ENCODE results near the gene PIAS1.
"Not testable (repeated sequence)": the region's sequence is repeated elsewhere in the genome, so short reads cannot be mapped to it uniquely, and the experiment has no call there.

The PIAS1 gene

GRCh38 chr15:68053701-68054627 lies at the start of gene PIAS1:
PIAS1 (plus strand) TSS chr15:68054315; CDS start chr15:68054327, 12 bp downstream.
- DNase-seq (ENCODE audit: low read depth in 2 of 2), result peak; percentile 86 to 90

GRCh38 chr15:68007642-68008041 lies 46.5 kb upstream of the PIAS1 start:
- DNase-seq (ENCODE audit: low read depth in 2 of 2), result not testable (repeated sequence)

GRCh38 chr15:68010361-68011153 lies 43.6 kb upstream of the PIAS1 start:
- DNase-seq (ENCODE audit: low read depth in 2 of 2), result no peak

- DNase-seq (ENCODE audit: low read depth in 2 of 2), result no peak
Observed at GRCh38 chr15:68012911-68013310, 41.2 kb upstream of the PIAS1 start.

- DNase-seq (ENCODE audit: low read depth in 2 of 2), result no peak
Observed at GRCh38 chr15:68014219-68014618, 39.9 kb upstream of the PIAS1 start.

GRCh38 chr15:68015244-68015643 lies 38.9 kb upstream of the PIAS1 start:
- no peak for DNase-seq (ENCODE audit: low read depth in 2 of 2)

GRCh38 chr15:68017201-68017600 lies 36.9 kb upstream of the PIAS1 start:
- no peak for DNase-seq (ENCODE audit: low read depth in 2 of 2)

GRCh38 chr15:68018797-68019444 lies 35.2 kb upstream of the PIAS1 start:
- DNase-seq (ENCODE audit: low read depth in 2 of 2), result no peak

GRCh38 chr15:68019814-68020525 lies 34.1 kb upstream of the PIAS1 start:
- no peak for DNase-seq (ENCODE audit: low read depth in 2 of 2)

- no peak for DNase-seq (ENCODE audit: low read depth in 2 of 2)
Observed at GRCh38 chr15:68020685-68021084, 33.4 kb upstream of the PIAS1 start.

GRCh38 chr15:68022061-68022460 lies 32.1 kb upstream of the PIAS1 start:
- DNase-seq (ENCODE audit: low read depth in 2 of 2), result no peak

- DNase-seq (ENCODE audit: low read depth in 2 of 2), result no peak
Observed at GRCh38 chr15:68023307-68024101, 30.6 kb upstream of the PIAS1 start.

- DNase-seq (ENCODE audit: low read depth in 2 of 2), result no peak
Observed at GRCh38 chr15:68025835-68026424, 28.2 kb upstream of the PIAS1 start.

- no peak for DNase-seq (ENCODE audit: low read depth in 2 of 2)
Observed at GRCh38 chr15:68027388-68027787, 26.7 kb upstream of the PIAS1 start.

- DNase-seq (ENCODE audit: low read depth in 2 of 2), result no peak
Observed at GRCh38 chr15:68028137-68028887, 25.8 kb upstream of the PIAS1 start.

GRCh38 chr15:68028888-68029207 lies 25.3 kb upstream of the PIAS1 start:
- no peak for DNase-seq (ENCODE audit: low read depth in 2 of 2)

GRCh38 chr15:68029959-68030358 lies 24.2 kb upstream of the PIAS1 start:
- DNase-seq (ENCODE audit: low read depth in 2 of 2), result no peak

GRCh38 chr15:68031404-68031803 lies 22.7 kb upstream of the PIAS1 start:
- DNase-seq (ENCODE audit: low read depth in 2 of 2), result no peak

- no peak for DNase-seq (ENCODE audit: low read depth in 2 of 2)
Observed at GRCh38 chr15:68032672-68033071, 21.4 kb upstream of the PIAS1 start.

- no peak for DNase-seq (ENCODE audit: low read depth in 2 of 2)
Observed at GRCh38 chr15:68034081-68034480, 20.0 kb upstream of the PIAS1 start.

Data from stimulated activated CD4-positive, alpha-beta T cell treated with anti-CD3 and anti-CD28 coated beads, Interleukin-12 subunit alpha, Interleukin-12 subunit beta, amount 100 ng/mL, for 24 hours (primary cell).